ENCODE measurements around the gene SULT1A1.
"Not testable (repeated sequence)": the region's sequence is repeated elsewhere in the genome, so short reads cannot be mapped to it uniquely, and the experiment has no call there.

- not testable (repeated sequence) for TF ChIP-seq CTCF, POLR2A (IDR thresholded peaks at IDR 0.05)
These were observed 10.2 kb downstream of the SULT1A1 start for GRCh38 chr16:28599377-28600285.
